HT1080 (cell line): ENCODE measurements around the gene RARB. TPM values are rescaled to one million over a fixed set of nuclear protein-coding genes. Genes with fewer than 3 reads are reported as not detected.

Experiments
- DNase-seq: peaks from one replicate; pipeline ENCODE4 v3.0.0-alpha.2; 2015; ENCODE audit warnings: low read depth
- total RNA-seq: library from RNA; depleted of rRNA; stranded (reverse); fragments of >200 nt; shearing (Covaris generic); gene quantifications from 2 replicates; pipeline ENCODE4 v1.2.3, GENCODE V29; 2014

RARB gene
- total RNA-seq, 1 experiment from 2014 or later, result 0.40 TPM

GRCh38 chr3:25471081-25471768 is 43.2 kb downstream of the RARB start:
- DNase-seq, result no peak

GRCh38 chr3:25472153-25472552 is 44.1 kb downstream of the RARB start:
- DNase-seq, result no peak

GRCh38 chr3:25472731-25473130 is 44.7 kb downstream of the RARB start:
- DNase-seq, result no peak

- DNase-seq, result no peak
These were observed 45.2 kb downstream of the RARB start for GRCh38 chr3:25473246-25473645.

- DNase-seq, result no peak
These were observed 46.0 kb downstream of the RARB start for GRCh38 chr3:25474052-25474451.

- DNase-seq, result no peak
These were observed 48.6 kb downstream of the RARB start for GRCh38 chr3:25476639-25477038.

GRCh38 chr3:25478211-25478757 is 50.2 kb downstream of the RARB start:
- DNase-seq, result no peak

- no peak for DNase-seq
These were observed 51.1 kb downstream of the RARB start for GRCh38 chr3:25478964-25479726.

GRCh38 chr3:25479727-25480010 is 51.6 kb downstream of the RARB start:
- no peak for DNase-seq

GRCh38 chr3:25480811-25481210 is 52.7 kb downstream of the RARB start:
- no peak for DNase-seq

- DNase-seq, result no peak
These were observed 53.3 kb downstream of the RARB start for GRCh38 chr3:25481386-25481785.

- no peak for DNase-seq
These were observed 55.4 kb downstream of the RARB start for GRCh38 chr3:25483456-25483855.

GRCh38 chr3:25485673-25486072 is 57.6 kb downstream of the RARB start:
- no peak for DNase-seq

- no peak for DNase-seq
These were observed 58.9 kb downstream of the RARB start for GRCh38 chr3:25486932-25487331.

- no peak for DNase-seq
These were observed 62.0 kb downstream of the RARB start for GRCh38 chr3:25489858-25490593.

GRCh38 chr3:25493246-25493645 is 65.2 kb downstream of the RARB start:
- peak; percentile 17 for DNase-seq

GRCh38 chr3:25493786-25494185 is 65.7 kb downstream of the RARB start:
- DNase-seq, result peak; percentile 78

GRCh38 chr3:25495304-25495703 is 67.2 kb downstream of the RARB start:
- DNase-seq, result no peak

- DNase-seq, result no peak
These were observed 67.7 kb downstream of the RARB start for GRCh38 chr3:25495726-25496253.

- DNase-seq, result no peak
These were observed 69.0 kb downstream of the RARB start for GRCh38 chr3:25497096-25497495.

GRCh38 chr3:25500706-25501210 is 72.7 kb downstream of the RARB start:
- no peak for DNase-seq

GRCh38 chr3:25502233-25502632 is 74.2 kb downstream of the RARB start:
- no peak for DNase-seq
